ENCODE data around the gene SLF2.

Gene SLF2

DNA sequence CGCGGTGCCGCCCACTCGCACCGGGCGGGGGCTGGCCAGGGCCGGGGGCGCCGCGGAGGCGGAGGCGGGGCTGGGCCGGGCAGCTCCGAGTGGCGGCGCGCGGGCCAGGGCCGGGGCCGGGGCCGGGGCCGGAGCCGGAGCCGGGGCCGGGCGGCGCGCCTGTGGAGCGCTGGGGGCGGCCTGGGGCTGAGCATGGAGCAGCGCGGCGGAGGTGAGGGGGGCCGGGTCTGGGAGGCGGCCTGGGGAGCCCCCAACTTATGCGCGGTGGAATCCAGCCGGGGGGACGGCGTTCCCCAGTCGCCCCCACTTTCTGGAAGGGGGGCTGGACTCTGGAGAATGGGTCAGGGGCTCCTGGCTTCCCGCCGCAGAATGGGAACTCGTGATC is 87.0 kb downstream of the SLF2 start, which contains the start of gene LZTS2:
Gene LZTS2 (plus strand): TSS at position 67 of the 385 bp plus-strand sequence. CDS start 2,731 bp downstream, outside the sequence.
- DNase-seq (ENCODE audit: low read depth in 2 of 2) = no peak

DNA sequence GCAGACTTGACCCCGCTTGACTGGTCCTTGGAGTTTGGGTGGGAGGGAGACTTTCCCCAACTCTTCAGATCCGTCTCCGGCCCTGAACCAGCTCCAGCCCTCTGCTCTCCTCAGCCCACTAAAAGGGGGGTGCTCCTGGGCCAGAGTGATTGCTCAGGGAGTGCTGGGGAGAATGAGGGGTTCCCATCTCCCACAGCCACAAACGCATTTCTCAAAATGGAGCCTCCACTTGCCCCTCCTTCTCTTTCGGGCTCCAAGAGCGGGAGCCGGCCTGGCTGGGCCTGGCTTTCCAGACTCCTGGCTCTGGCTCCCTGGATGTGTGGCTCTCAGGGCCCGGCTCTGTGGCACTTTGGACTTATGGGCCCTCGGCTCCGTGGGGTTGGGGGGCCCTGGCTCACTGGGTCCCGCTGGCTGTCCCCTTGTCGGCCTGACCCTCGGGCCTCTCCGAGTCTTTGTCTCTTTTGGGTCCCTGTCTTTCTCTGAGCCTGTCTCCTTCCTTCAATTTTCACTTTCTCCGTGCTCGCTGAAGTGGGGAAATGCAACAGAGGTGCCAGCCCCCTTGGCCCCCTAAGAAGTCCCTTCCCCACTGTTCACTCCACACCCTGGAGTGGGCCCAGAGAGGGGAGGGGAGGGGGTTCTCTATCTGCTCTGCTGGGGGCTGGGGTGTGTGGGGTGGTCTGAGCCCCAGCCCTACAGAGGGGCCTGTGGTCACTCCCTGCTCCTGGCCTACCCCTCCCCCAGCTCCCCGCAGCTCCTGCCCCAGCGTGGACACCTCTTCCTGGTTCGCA is 87.6 kb downstream of the SLF2 start:
- no peak for DNase-seq (ENCODE audit: low read depth in 2 of 2)

DNA sequence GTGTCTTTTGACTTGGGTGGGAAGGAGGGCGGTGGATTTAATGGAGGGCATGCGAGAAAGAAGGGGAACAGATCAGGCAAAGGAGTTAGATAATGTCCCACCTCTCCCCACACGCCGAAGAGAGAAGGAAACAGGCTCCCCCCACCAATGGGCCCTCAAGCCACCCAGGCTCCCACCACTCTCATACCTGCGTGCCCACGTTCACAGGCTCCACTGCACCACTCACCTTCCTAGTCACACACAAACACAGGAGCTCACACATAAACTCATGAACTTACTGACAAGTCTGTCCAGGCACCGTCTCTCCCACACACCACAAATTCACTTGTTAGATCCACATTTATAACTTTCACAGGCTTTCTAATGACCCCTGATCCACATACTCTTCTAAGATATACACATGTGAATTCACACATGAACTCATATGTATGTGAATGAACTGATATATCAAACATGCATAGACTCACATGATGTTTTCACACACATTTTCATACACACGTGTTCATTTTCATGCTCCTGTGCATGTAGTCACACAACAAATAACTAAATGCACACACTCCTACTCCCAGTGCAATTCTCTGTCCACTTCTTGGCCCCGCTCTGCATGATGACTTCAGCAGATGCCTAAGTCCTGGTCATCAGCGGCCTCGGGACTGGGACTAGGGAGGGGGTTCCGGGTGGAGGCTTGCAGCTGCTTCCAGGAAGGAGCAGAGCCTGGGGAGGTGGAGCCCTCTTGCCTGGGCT is 88.3 kb downstream of the SLF2 start:
- no peak for DNase-seq (ENCODE audit: low read depth in 2 of 2)

DNA sequence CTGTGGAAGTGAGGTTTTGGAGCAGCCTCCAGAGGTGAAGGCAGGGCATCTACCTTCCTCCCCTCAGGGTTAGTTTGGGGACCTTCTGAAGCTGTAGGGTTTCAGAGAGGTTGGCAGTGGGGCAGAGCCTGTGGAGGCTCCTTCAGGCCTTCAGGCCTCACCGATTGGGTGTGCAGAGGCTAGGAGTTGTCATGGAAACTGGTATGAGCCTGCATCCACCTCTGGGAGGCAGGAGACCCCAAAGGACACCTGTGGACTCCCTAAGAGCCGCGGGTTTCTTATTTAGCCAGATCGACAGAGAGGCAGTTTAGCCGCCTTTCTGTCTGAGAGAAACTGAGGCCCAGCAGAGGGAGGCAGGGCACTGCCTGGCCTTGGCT is 88.9 kb downstream of the SLF2 start:
- no peak for DNase-seq (ENCODE audit: low read depth in 2 of 2)

DNA sequence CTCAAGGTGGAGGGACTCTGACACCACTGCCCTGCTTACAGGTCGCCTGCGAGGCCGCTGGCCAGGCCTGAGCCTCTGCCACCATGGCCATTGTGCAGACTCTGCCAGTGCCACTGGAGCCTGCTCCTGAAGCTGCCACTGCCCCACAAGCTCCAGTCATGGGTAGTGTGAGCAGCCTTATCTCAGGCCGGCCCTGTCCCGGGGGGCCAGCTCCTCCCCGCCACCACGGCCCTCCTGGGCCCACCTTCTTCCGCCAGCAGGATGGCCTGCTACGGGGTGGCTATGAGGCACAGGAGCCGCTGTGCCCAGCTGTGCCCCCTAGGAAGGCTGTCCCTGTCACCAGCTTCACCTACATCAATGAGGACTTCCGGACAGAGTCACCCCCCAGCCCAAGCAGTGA is 89.7 kb downstream of the SLF2 start:
- DNase-seq (ENCODE audit: low read depth in 2 of 2) = no peak

DNA sequence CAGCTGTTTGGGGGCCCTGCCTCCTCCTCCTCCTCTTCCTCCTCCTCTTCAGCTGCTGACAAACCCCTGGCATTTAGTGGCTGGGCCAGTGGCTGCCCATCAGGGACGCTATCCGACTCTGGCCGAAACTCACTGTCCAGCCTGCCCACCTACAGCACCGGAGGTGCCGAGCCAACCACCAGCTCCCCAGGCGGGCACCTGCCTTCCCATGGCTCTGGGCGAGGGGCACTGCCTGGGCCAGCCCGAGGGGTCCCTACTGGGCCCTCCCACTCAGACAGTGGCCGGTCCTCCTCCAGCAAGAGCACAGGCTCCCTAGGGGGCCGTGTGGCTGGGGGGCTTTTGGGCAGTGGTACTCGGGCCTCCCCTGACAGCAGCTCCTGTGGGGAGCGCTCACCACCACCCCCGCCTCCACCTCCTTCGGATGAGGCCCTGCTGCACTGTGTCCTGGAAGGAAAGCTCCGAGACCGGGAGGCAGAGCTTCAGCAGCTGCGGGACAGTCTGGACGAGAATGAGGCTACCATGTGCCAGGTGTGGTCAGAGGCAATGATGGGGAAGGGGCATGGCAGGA is 91.0 kb downstream of the SLF2 start:
- DNase-seq (ENCODE audit: low read depth in 2 of 2) = no peak

DNA sequence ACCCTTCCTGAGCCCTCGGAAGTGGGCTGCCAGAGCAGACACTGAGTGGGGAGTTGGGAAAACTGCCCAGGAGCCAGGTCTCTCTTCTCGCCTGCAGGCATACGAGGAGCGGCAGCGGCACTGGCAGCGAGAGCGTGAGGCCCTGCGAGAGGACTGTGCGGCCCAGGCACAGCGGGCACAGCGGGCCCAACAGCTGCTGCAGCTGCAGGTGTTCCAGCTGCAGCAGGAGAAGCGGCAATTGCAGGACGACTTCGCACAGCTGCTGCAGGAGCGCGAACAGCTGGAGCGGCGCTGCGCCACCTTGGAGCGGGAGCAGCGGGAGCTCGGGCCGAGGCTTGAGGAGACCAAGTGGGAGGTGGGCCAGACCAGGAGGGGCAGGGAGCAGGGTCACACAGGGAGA is 92.6 kb downstream of the SLF2 start:
- DNase-seq (ENCODE audit: low read depth in 2 of 2) = no peak

DNA sequence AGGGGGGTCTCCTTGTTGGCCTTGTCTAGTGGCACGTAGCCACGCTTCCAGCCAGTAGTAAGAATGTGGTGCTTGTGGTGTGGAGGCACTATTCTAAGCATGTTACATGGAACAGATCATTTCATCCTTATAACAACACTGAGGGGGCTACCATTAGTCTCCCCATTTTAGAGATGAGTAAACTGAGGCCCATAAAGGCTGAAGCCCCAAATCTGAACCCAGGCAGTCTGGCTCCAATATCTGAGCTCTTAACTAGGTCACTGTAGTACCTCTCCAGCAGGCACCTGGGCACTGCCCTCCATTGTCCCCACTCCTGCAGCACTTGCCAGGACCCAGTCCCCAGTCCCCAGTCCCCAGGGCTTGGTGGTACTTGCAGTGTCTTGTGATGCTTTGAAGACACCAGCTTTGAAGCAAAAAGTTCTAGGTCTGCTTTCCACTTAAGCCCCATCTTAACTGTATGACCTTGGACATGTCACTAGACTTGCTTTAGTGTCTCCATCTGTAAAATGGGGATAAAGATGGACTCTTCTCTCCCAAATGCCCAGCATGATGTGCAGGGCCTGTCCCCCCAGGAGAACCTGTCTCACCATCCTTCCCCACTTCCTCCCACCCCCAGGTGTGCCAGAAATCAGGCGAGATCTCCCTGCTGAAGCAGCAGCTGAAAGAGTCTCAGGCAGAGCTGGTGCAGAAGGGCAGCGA is 93.3 kb downstream of the SLF2 start:
- no peak for DNase-seq (ENCODE audit: low read depth in 2 of 2)

DNA sequence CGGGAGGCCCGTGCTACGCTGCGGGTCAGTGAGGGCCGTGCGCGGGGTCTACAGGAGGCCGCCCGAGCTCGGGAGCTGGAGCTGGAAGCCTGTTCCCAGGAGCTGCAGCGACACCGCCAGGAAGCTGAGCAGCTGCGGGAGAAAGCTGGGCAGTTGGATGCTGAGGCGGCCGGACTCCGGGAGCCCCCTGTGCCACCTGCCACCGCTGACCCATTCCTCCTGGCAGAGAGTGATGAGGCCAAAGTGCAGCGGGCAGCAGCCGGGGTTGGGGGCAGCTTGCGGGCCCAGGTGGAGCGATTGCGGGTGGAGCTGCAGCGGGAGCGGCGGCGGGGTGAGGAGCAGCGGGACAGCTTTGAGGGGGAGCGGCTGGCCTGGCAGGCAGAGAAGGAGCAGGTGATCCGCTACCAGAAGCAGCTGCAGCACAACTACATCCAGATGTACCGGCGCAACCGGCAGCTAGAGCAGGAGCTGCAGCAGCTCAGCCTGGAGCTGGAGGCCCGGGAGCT is 93.9 kb downstream of the SLF2 start:
- no peak for DNase-seq (ENCODE audit: low read depth in 2 of 2)

DNA sequence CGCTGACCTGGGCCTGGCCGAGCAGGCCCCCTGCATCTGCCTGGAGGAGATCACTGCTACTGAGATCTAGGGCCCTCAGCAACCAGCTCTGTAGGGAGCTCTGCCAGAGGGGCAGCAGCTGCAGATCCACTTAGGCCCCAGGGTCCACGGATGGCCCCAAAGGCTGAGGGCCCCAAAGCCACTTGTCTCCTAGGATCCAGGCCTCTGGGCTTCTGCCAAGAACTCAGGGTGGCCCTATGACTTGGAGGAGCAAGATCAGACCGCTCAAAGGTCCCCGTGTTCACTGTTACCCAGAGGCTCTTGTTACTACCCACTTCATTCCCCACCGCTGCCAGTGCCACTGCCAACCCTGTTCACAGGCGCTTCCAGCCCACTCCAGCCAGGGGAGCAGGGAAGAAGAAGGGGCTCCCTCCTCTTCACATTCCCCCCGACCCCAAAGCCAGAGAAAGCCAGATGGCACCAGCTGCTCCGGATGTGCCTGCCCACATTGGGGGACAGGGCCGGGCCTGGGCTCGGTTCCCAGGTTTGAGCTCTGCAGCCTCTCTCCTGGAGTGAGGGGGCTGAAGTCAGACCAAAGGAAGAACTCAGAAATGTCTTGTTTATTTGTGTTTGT is 94.4 kb downstream of the SLF2 start:
- DNase-seq (ENCODE audit: low read depth in 2 of 2) = no peak

DNA sequence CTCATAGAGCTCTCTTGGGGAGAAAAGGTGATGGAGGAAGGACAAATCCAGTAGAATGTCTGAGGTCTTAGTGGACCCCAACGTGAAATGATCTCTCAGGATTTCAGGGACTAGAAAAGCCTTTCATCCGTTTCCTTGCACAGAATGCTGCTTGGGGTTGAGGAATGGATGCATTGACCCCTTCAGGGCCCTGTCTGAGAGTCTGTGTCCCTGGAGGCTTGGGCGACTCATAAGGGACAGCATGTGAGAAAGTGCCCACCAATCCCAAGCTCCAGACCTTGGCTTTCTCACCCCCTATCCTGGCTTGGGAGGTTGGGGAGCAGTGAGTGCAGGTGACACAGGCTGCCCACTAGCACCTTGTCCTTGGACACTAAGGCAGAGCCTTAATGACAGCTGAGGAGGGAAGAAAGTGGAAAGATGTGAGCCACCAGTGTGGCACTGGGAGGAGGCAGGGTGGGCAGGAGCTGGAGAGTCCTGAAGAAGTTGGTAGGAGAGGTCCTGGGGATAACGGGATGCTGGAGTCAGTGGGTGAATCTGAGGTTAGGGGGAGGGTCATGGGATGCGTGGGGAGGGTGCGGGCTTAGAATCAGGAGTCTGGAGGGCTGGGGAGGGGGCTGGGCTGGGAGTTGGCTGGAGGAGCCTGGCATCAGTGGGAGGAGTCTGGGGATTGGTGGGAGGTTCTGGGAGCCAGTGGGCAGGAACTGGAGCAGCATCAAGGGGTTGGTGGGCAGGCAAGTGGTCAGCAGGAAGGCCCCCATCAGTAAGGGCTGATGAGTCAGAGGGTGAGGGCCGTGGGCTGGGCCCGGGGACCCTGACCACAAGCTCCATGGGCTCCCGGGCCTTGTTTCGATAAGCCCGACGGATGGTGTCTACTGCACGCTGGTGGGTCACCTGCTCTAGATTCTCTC is 95.4 kb downstream of the SLF2 start:
- DNase-seq (ENCODE audit: low read depth in 2 of 2) = no peak

DNA sequence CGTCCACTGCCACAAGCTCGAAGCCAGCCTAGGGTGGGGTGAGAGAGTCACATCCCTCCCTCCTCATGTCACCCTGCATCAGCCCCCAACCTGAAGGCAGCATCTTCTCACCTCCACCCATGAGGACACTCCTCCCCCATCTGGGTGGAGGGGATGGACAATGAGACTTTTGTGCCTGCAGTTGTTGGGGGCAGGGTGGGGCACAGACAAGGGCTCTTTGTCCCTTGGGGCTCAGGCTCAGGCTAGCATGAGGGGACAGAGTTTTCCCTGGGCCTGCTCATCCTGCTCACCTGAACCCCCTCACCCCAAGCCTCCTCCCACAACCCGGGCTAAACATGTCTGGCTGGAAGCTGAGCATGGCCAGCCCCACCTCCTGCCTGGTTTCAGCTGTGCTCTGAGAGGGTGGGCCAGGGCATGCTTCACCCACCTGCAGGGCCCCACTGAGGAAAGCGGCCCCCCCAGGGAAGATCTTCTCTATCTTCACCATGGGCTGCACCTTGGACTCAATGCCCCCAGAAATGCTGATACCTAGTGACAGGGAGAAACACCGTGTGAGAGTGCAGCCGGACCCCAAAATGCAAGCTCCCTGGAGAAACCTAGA is 96.2 kb downstream of the SLF2 start:
- DNase-seq (ENCODE audit: low read depth in 2 of 2) = no peak

DNA sequence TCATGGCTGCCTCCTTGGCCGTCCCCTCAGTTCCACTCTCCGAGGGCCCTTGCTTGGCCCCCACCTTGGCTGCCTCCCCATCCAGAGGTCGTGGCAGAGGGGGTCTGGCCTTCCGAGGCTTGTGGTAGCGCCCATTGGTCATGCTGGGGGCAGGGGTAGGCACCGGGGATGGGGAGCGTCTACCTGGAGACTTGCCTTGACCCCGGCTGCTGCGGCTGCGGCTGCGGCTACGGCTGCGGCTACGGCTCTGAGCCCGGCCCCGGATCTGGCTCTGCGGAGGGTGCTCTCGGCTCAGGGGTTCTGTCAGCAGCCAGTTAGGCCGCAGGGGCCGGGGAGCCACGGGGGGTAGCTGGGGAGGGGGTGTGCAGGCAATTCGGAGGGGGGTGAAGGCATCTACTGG is 97.6 kb downstream of the SLF2 start:
- DNase-seq (ENCODE audit: low read depth in 2 of 2) = no peak

DNA sequence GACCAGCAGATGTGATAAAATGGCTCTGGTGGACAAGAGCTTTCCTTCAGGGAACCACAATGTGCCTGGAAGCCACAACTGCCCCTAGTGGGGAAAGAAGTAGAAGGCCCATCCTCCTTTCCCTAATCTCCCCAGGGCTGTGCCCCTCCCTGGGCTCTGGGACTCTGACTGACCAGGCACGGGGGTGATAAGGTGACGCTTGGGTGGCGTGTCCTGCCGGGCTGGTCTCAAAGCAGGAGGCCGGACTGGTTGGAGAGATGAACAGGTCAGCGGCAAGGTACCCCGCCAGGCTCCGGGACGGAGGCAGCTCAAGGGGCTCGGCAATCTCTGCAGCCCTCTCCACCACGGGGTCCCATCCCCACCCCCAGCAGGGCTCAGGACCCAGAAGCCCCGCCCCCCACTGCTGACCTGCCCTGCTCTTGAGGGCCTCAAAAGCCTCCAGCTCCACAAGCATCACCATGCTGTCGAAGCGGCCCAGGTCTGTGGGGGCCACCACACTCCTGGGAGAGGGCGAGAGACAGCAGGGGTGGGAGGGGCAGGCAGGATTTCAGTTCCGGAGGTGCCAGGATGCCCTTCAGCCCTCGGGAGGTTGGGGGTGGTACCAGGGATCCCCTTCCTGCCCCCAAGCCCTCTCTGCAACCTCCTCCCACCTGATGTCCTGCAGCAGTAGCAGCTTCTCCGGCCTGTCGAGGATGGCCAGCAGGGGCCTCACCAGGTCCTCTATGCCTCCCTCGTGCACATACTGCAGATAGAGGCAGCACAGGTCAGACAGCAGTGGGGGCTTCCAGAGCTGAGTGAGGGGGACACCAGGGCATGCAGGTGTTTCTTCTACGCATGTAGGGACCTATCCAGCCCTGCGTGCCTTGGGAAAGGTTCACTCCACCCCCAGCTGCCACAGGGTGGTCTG is 99.0 kb downstream of the SLF2 start:
- DNase-seq (ENCODE audit: low read depth in 2 of 2) = no peak

DNA sequence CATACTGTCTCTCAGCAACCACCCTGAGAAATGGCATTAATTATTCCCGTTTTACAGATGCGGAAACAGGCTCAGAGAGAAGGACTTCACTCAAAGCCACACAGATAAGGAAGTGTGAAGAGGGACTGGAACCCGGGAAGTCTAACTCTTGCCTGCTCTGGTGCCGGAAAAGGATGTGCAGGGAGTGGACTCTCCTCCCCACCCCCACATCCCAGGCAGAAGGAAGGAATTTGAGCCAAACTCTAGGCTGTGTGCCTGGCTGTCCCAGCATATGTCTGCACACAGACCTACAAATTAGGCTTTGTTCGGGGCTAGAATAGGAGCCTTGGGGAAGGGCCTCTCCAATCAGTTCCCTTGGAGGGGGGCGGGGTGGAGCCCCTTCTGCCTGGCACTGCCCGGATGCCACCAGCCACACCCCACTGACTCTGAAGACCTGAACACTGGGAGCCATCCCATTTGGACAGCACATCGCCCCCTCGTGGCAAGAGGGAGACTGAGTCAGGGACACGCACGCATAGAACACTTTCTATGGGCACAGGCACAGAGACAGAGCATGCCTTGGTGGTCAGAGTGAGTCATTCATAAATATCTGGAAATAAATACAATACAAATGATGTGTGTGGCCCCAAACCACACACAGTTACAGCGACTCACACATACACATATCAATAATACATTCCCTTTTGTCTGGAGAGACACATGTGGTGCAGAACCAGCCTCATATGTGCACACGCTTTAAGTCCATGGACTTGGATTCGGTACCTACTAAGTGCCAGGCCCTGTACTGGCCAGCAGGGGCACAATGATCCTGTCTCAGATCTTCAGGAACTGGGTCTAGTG is 100.0 kb downstream of the SLF2 start:
- DNase-seq (ENCODE audit: low read depth in 2 of 2) = peak; percentile 64 to 69

DNA sequence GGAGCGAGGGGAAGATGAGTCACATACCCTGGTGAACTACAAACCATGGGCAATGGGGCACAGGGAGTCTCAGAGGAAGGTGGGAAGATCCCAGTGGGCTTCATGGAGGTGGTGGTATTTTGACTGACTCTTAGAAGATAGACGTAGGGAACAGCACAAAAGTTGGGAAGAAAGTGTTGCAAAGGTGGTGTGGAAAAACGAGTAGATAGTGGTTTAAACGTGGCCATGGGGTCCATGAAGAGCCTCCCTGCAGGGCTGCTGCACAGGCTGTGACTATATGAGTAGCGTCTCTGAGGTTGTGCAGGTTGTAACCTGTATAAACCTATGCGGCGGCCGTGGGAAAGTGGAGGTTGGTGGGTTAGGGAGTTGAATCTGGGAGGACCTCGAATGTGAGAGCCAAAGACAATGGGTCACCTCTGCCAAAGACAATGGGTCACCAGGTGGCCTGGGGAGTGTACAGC is 100.6 kb downstream of the SLF2 start:
- DNase-seq (ENCODE audit: low read depth in 2 of 2) = no peak

DNA sequence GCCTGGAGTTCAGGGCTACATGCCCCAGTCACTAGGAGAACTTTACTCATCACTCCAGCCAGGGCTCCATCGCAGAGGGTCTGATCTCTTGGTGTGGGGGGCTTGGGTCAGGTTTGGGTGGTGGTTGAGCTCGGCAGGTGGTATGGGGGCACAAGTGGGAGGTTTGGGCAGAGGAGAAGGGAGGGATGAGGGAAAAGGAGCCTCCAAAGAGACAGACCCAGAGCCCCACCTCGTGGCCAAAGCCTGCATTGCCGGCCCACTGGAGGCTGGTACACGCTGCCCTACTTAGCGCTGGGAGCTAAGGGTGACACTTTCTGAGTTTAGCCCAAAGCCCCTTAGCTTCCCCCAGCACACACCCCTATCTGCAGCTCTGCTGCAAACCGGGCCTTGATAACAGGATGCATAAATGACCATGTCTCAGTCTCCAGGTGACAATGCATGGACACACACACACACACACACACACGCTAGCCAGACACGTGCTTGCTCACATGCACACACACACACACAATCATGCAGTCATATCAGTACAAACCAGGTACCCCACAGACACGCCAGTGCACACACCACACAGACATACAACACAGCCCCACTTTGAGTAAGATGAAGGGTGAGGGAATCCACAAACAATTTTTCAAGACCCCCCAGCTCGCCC is 101.6 kb downstream of the SLF2 start:
- DNase-seq (ENCODE audit: low read depth in 2 of 2) = peak; percentile 64 to 73
